ENCODE measurements around the gene GRID1.

Gene GRID1

GRCh38 chr10:86186633-86187032 is 180.0 kb downstream of the GRID1 start:
- no peaks in the 10 kb centered on the region for H3K27me3 ChIP-seq
- TF ChIP-seq CTCF (IDR thresholded peaks at IDR 0.05), result no peak
- no peaks in the 10 kb centered on the region for H3K36me3 ChIP-seq
- no peak overlapping the region for H3K4me3 ChIP-seq
- DNase-seq, result no peak
- no peak overlapping the region for H3K27ac ChIP-seq
- intact Hi-C loops (cut with DNase I; ENCODE audit: low total_unique reads), result no loop called here
- H3K9me3 ChIP-seq, result no peaks in the 10 kb centered on the region
- peaks cover 0 to 6% (median 0%) of the 10 kb centered on the region in 4 donors for H3K4me1 ChIP-seq

- no peak for TF ChIP-seq CTCF (IDR thresholded peaks at IDR 0.05)
- no peaks in the 10 kb centered on the region for H3K4me1 ChIP-seq
- DNase-seq, result peak in 1 of 2 donors; percentile 4
- H3K9me3 ChIP-seq, result no peaks in the 10 kb centered on the region
- no peaks in the 10 kb centered on the region for H3K27me3 ChIP-seq
- H3K36me3 ChIP-seq, result no peaks in the 10 kb centered on the region
- intact Hi-C loops (cut with DNase I; ENCODE audit: low total_unique reads), result no loop called here
- no peak overlapping the region for H3K4me3 ChIP-seq
- H3K27ac ChIP-seq, result no peak overlapping the region
These were observed 184.0 kb downstream of the GRID1 start for GRCh38 chr10:86182595-86182994.

GRCh38 chr10:86182150-86182549 is 184.4 kb downstream of the GRID1 start:
- DNase-seq, result peak; percentile 13 to 47
- intact Hi-C loops (cut with DNase I; ENCODE audit: low total_unique reads), result no loop called here
- Histone ChIP-seq H3K27ac (no peak overlapping the region), H3K9me3 (no peaks in the 10 kb centered on the region), H3K4me3 (no peak overlapping the region), H3K36me3 (no peaks in the 10 kb centered on the region), H3K27me3 (no peaks in the 10 kb centered on the region), H3K4me1 (no peaks in the 10 kb centered on the region)
- TF ChIP-seq CTCF (IDR thresholded peaks at IDR 0.05), result no peak

GRCh38 chr10:86180861-86181260 is 185.7 kb downstream of the GRID1 start:
- Histone ChIP-seq H3K4me3 (no peak overlapping the region), H3K4me1 (no peaks in the 10 kb centered on the region), H3K36me3 (no peaks in the 10 kb centered on the region), H3K9me3 (no peaks in the 10 kb centered on the region), H3K27ac (no peak overlapping the region), H3K27me3 (no peaks in the 10 kb centered on the region)
- intact Hi-C loops (cut with DNase I; ENCODE audit: low total_unique reads), result no loop called here
- no peak for TF ChIP-seq CTCF (IDR thresholded peaks at IDR 0.05)
- peak; percentile 7 to 60 for DNase-seq

GRCh38 chr10:86179961-86180360 is 186.6 kb downstream of the GRID1 start:
- Histone ChIP-seq H3K36me3 (no peaks in the 10 kb centered on the region), H3K27ac (no peak overlapping the region), H3K27me3 (no peaks in the 10 kb centered on the region), H3K4me1 (no peaks in the 10 kb centered on the region), H3K9me3 (no peaks in the 10 kb centered on the region), H3K4me3 (no peak overlapping the region)
- no peak for TF ChIP-seq CTCF (IDR thresholded peaks at IDR 0.05)
- intact Hi-C loops (cut with DNase I; ENCODE audit: low total_unique reads), result no loop called here
- DNase-seq, result peak; percentile 14 to 57

- intact Hi-C loops (cut with DNase I; ENCODE audit: low total_unique reads), result no loop called here
- no peaks in the 10 kb centered on the region for H3K9me3 ChIP-seq
- no peaks in the 10 kb centered on the region for H3K27me3 ChIP-seq
- no peak overlapping the region for H3K4me3 ChIP-seq
- no peak overlapping the region for H3K27ac ChIP-seq
- DNase-seq, result peak in 1 of 2 donors; percentile 37
- H3K4me1 ChIP-seq, result no peaks in the 10 kb centered on the region
- H3K36me3 ChIP-seq, result no peaks in the 10 kb centered on the region
- TF ChIP-seq CTCF (IDR thresholded peaks at IDR 0.05), result no peak
These were observed 187.5 kb downstream of the GRID1 start for GRCh38 chr10:86179153-86179524.
